CD14-positive monocyte (primary cell): ENCODE measurements around the gene RBM19. TPM values are rescaled to one million over a fixed set of nuclear protein-coding genes. Genes with fewer than 3 reads are reported as not detected.

Experiments
- DNase-seq, 3 donors: peaks; one replicate each; pipeline ENCODE4 v3.0.0-alpha.2; 2011 to 2022
- H2AFZ ChIP-seq: 2 replicates; pipeline ENCODE4 v1.6.0; 2012; ENCODE audit warnings: mild to moderate bottlenecking, low read depth, low read length, inconsistent platforms; ENCODE audit not compliant: insufficient read depth, poor library complexity, severe bottlenecking
- H3K27ac ChIP-seq, 2 donors: 1 replicate in 1 of 2; 2 replicates in 1 of 2; pipeline ENCODE4 v1.5.1; 2012 to 2013; ENCODE audit warnings: low read length in 2 of 2, control low read depth in 1 of 2, inconsistent platforms in 1 of 2, low read depth in 1 of 2, mild to moderate bottlenecking in 1 of 2
- H3K27me3 ChIP-seq, 2 donors: one replicate each; pipeline versions ENCODE4 v1.6.0 to v1.6.1; 2011 to 2013; ENCODE audit warnings: low read length in 2 of 2; ENCODE audit not compliant: control insufficient read depth in 2 of 2, insufficient read depth in 2 of 2
- H3K36me3 ChIP-seq, 2 donors: replicated peaks in 1 of 2; 1 replicate in 1 of 2; 2 replicates in 1 of 2; pipeline versions ENCODE4 v1.5.1 to v1.6.1; 2012 to 2013; ENCODE audit warnings: low read length in 2 of 2, control low read depth in 1 of 2, inconsistent platforms in 1 of 2, mild to moderate bottlenecking in 1 of 2; ENCODE audit not compliant: insufficient read depth in 2 of 2, control insufficient read depth in 1 of 2
- H3K4me1 ChIP-seq, 2 donors: 1 replicate in 1 of 2; 2 replicates in 1 of 2; pipeline versions ENCODE4 v1.5.1 to v1.6.1; 2012 to 2013; ENCODE audit warnings: low read length in 2 of 2, control low read depth in 1 of 2, inconsistent platforms in 1 of 2, mild to moderate bottlenecking in 1 of 2, moderate library complexity in 1 of 2; ENCODE audit not compliant: insufficient read depth in 2 of 2, control insufficient read depth in 1 of 2
- H3K4me2 ChIP-seq: replicated peaks from 2 replicates; pipeline ENCODE3; 2012; ENCODE audit warnings: low read length, moderate library complexity, mild to moderate bottlenecking; ENCODE audit not compliant: poor library complexity, severe bottlenecking; ENCODE audit errors: extremely low read depth
- H3K4me3 ChIP-seq, 3 experiments: fragments of 200-600 bp in 1 of 3; sonication (generic) in 1 of 3; replicated peaks in 1 of 3; 1 replicate in 2 of 3; 2 replicates in 1 of 3; pipeline ENCODE4 v1.5.1; 2011 to 2013; ENCODE audit warnings: low read length in 3 of 3, mild to moderate bottlenecking in 3 of 3, control low read depth in 2 of 3, low read depth in 2 of 3, inconsistent platforms in 1 of 3, moderate library complexity in 1 of 3
- H3K79me2 ChIP-seq: 2 replicates; pipeline ENCODE4 v1.6.0; 2012; ENCODE audit warnings: mild to moderate bottlenecking, control low read depth, inconsistent platforms, low read length, moderate library complexity; ENCODE audit not compliant: insufficient read depth
- H3K9ac ChIP-seq: 2 replicates; pipeline ENCODE4 v1.6.0; 2017; ENCODE audit warnings: low read length, mild to moderate bottlenecking; ENCODE audit not compliant: insufficient read depth, poor library complexity, severe bottlenecking
- H3K9me3 ChIP-seq, 2 donors: replicated peaks in 1 of 2; 1 replicate in 1 of 2; 2 replicates in 1 of 2; pipeline versions ENCODE4 v1.5.1 to v1.6.1; 2012 to 2013; ENCODE audit warnings: low read length in 2 of 2, control low read depth in 1 of 2; ENCODE audit not compliant: control insufficient read depth in 1 of 2, insufficient read depth in 1 of 2
- H4K20me1 ChIP-seq: 2 replicates; pipeline ENCODE4 v1.6.0; 2012; ENCODE audit warnings: mild to moderate bottlenecking, low read length, control low read depth, moderate library complexity; ENCODE audit not compliant: insufficient read depth
- H3K27ac Mint-ChIP-seq, 7 donors: one replicate each; pipeline ENCODE4 v1.8.0; 2020; ENCODE audit warnings: mild to moderate bottlenecking in 7 of 7, mixed read lengths in 7 of 7, moderate library complexity in 6 of 7, inconsistent platforms in 2 of 7
- H3K27me3 Mint-ChIP-seq, 3 donors: one replicate each; pipeline ENCODE4 v1.8.0; 2021 to 2022; ENCODE audit warnings: low read depth in 3 of 3, mild to moderate bottlenecking in 3 of 3, mixed read lengths in 3 of 3, moderate library complexity in 3 of 3, inconsistent platforms in 1 of 3
- H3K36me3 Mint-ChIP-seq, 2 donors: one replicate each; pipeline ENCODE4 v1.8.0; 2020; ENCODE audit warnings: mixed read lengths in 2 of 2, inconsistent platforms in 1 of 2, mild to moderate bottlenecking in 1 of 2
- H3K4me1 Mint-ChIP-seq: one replicate; pipeline ENCODE4 v1.8.0; 2020; ENCODE audit warnings: mild to moderate bottlenecking, mixed read lengths
- H3K4me3 Mint-ChIP-seq, 2 donors: one replicate each; pipeline ENCODE4 v1.8.0; 2020; ENCODE audit warnings: mild to moderate bottlenecking in 2 of 2, mixed read lengths in 2 of 2, moderate library complexity in 1 of 2
- H3K9me3 Mint-ChIP-seq, 7 donors: one replicate each; pipeline ENCODE4 v1.8.0; 2020 to 2022; ENCODE audit warnings: mixed read lengths in 7 of 7, mild to moderate bottlenecking in 6 of 7, moderate library complexity in 6 of 7, inconsistent platforms in 2 of 7
- WGBS: methylation state at CpG from one replicate; pipeline ENCODE4 v1.1.5; 2013; ENCODE audit warnings: missing lambda C conversion rate; ENCODE audit not compliant: insufficient coverage; 5-methylcytosine and 5-hydroxymethylcytosine counted together
- intact Hi-C, 2 donors: fragments of 100-400 bp; cut with micrococcal nuclease; formaldehyde crosslinking; loops; one replicate each; pipeline versions ENCODE4 v1.15.0 to v1.15.1; 2023
- polyA plus RNA-seq, 3 donors: library from polyadenylated mRNA; depleted of rRNA in 1 of 3; unstranded in 2 of 3; stranded (reverse) in 1 of 3; fragments of 300-500 nt in 2 of 3; fragments of >200 nt in 1 of 3; fragmentation: Illumina TruSeq in 2 of 3; gene quantifications; 1 replicate in 2 of 3; 2 replicates in 1 of 3; pipeline ENCODE4 v1.2.3, GENCODE V29; 2012 to 2021
- TF ChIP-seq, protein P1 (sequence below): fragments of 200-600 bp; IDR thresholded peaks from one replicate; pipeline ENCODE4 v1.8.0; 2022; ENCODE audit warnings: antibody characterized with exemption, mild to moderate bottlenecking

The RBM19 gene
- polyA plus RNA-seq, 3 donors: 2.1 to 30.4 (median 2.2) TPM

DNA sequence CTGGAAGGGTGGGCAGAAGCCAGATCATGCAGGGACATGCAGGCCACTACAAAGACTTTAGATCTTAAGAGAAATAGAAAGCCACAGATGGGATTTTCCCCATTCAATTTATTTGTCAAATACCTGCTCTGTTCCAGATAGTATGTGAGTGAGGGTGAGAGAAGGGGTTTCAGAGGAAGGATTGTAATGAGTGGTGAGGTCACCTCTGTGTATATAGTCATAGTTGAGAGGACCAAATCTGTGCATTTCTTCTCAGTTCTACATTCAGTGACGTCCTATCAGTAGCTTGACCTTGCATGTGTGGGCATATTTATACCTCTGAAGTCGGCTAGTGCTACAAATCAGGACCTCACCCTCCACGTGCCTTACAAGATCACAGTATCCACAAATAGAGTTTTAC is 31.2 kb upstream of the RBM19 start:
- Mint-ChIP-seq H3K27me3 (peaks cover 17 to 25% (median 23%) of the 10 kb centered on the region in 3 donors), H3K4me1 (no peaks in the 10 kb centered on the region), H3K9me3 (no peaks in the 10 kb centered on the region), H3K27ac (no peak overlapping the region), H3K36me3 (no peaks in the 10 kb centered on the region), H3K4me3 (no peak overlapping the region)
- Histone ChIP-seq H3K9ac (no peak overlapping the region), H3K4me2 (no peak overlapping the region), H3K79me2 (no peaks in the 10 kb centered on the region), H3K36me3 (no peaks in the 10 kb centered on the region), H3K4me3 (no peak overlapping the region), H3K27ac (no peak overlapping the region), H2AFZ (no peak overlapping the region), H3K9me3 (no peaks in the 10 kb centered on the region), H4K20me1 (no peaks in the 10 kb centered on the region), H3K4me1 (no peaks in the 10 kb centered on the region), H3K27me3 (no peaks in the 10 kb centered on the region)
- DNase-seq: no peak
- intact Hi-C loops: no loop called here
- WGBS: no CpG with 5 or more reads among the region's 3 CpGs
- TF ChIP-seq, protein P1, sequence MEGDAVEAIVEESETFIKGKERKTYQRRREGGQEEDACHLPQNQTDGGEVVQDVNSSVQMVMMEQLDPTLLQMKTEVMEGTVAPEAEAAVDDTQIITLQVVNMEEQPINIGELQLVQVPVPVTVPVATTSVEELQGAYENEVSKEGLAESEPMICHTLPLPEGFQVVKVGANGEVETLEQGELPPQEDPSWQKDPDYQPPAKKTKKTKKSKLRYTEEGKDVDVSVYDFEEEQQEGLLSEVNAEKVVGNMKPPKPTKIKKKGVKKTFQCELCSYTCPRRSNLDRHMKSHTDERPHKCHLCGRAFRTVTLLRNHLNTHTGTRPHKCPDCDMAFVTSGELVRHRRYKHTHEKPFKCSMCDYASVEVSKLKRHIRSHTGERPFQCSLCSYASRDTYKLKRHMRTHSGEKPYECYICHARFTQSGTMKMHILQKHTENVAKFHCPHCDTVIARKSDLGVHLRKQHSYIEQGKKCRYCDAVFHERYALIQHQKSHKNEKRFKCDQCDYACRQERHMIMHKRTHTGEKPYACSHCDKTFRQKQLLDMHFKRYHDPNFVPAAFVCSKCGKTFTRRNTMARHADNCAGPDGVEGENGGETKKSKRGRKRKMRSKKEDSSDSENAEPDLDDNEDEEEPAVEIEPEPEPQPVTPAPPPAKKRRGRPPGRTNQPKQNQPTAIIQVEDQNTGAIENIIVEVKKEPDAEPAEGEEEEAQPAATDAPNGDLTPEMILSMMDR: no peak

DNA sequence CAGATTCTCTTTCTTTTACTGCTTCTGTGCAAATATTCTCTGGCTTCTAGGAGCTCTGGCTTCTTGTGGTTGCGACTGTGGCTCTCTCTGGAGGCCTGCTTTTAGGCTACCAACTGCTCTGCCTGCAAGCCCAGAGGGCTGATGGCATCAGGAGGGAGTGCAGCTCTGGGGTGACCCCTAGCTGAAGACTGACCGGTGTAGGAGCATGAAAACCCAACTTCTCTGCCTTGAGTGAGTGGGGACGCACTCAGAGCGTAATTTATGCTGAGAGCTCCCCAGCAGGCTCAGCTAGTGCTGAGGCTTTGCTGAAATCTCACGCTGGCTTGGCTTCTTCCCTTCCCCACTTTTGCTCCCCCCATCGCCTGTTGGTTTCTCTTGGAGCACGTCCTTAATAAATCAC is 29.9 kb upstream of the RBM19 start:
- no peaks in the 10 kb centered on the region for H3K36me3 Mint-ChIP-seq
- intact Hi-C loops: no loop called here
- DNase-seq: no peak
- H3K4me3 ChIP-seq: no peak overlapping the region
- no peak overlapping the region for H3K4me2 ChIP-seq
- no peaks in the 10 kb centered on the region for H3K9me3 ChIP-seq
- H3K27ac ChIP-seq: no peak overlapping the region
- no peaks in the 10 kb centered on the region for H3K4me1 ChIP-seq
- no peaks in the 10 kb centered on the region for H3K79me2 ChIP-seq
- H3K4me1 Mint-ChIP-seq: no peaks in the 10 kb centered on the region
- no peaks in the 10 kb centered on the region for H3K36me3 ChIP-seq
- H3K27me3 Mint-ChIP-seq: peaks cover 20 to 25% (median 22%) of the 10 kb centered on the region in 3 donors
- peak overlapping the region in 1 of 7 donors; percentile 22 for H3K27ac Mint-ChIP-seq
- H3K9me3 Mint-ChIP-seq: no peaks in the 10 kb centered on the region
- peaks cover 0 to 2% of the 10 kb centered on the region in 2 donors for H3K27me3 ChIP-seq
- TF ChIP-seq, protein P1: no peak
- H4K20me1 ChIP-seq: no peaks in the 10 kb centered on the region
- H2AFZ ChIP-seq: no peak overlapping the region
- 29% methylated on average over 5 of the region's 7 CpGs for WGBS
- H3K4me3 Mint-ChIP-seq: peak overlapping the region in 1 of 2 donors; percentile 4
- no peak overlapping the region for H3K9ac ChIP-seq
